Heart left ventricle (tissue), 16 donors: Measurements from ENCODE around the gene RAG2. TPM values are rescaled to one million over a fixed set of nuclear protein-coding genes. Genes with fewer than 3 reads are reported as not detected.

Source experiments
- ATAC-seq, 4 donors: fragments of 200-7000 bp; cut with Tn5 transposase; one replicate each; pipeline ENCODE4 v1.9.1; 2020 to 2022; ENCODE audit warnings: moderate library complexity in 4 of 4, mild to moderate bottlenecking in 3 of 4, moderate number of reproducible peaks in 1 of 4
- DNase-seq, 5 donors: peaks; one replicate each; pipeline ENCODE4 v3.0.0-alpha.2; 2020
- H3K27ac ChIP-seq, 12 donors: fragments of 200-600 bp; sonication (generic) in 4 of 12; one replicate each; pipeline versions ENCODE4 v1.5.0 to v1.8.0; 2016 to 2022; ENCODE audit warnings: mild to moderate bottlenecking in 2 of 12
- H3K27me3 ChIP-seq, 9 donors: fragments of 200-600 bp; sonication (generic) in 2 of 9; one replicate each; pipeline versions ENCODE4 v1.5.1 to v1.8.0; 2016 to 2022; ENCODE audit warnings: mild to moderate bottlenecking in 3 of 9
- H3K36me3 ChIP-seq, 9 donors: fragments of 200-600 bp; sonication (generic) in 2 of 9; one replicate each; pipeline versions ENCODE4 v1.5.0 to v1.8.0; 2018 to 2022; ENCODE audit warnings: mild to moderate bottlenecking in 2 of 9
- H3K4me1 ChIP-seq, 12 donors: fragments of 200-600 bp; sonication (generic) in 4 of 12; one replicate each; pipeline versions ENCODE4 v1.5.0 to v1.8.0; 2016 to 2022; ENCODE audit warnings: mild to moderate bottlenecking in 3 of 12
- H3K4me3 ChIP-seq, 12 donors: fragments of 200-600 bp; sonication (generic) in 4 of 12; one replicate each; pipeline versions ENCODE4 v1.5.0 to v1.8.0; 2017 to 2022; ENCODE audit warnings: mild to moderate bottlenecking in 9 of 12, moderate library complexity in 4 of 12
- H3K9me3 ChIP-seq, 12 donors: fragments of 200-600 bp; sonication (generic) in 4 of 12; one replicate each; pipeline versions ENCODE4 v1.5.0 to v1.8.0; 2016 to 2022; ENCODE audit warnings: mild to moderate bottlenecking in 1 of 12
- POLR2A ChIP-seq, 2 donors: fragments of 450-650 bp; IDR thresholded peaks; one replicate each; pipeline ENCODE4 v1.6.1; 2017; ENCODE audit warnings: antibody characterized with exemption in 2 of 2, mild to moderate bottlenecking in 2 of 2, moderate library complexity in 2 of 2
- WGBS, 4 donors: extraction: QIAGEN DNeasy Blood & Tissue Kit in 2 of 4; methylation state at CpG; one replicate each; pipeline versions ENCODE4 v1.1.5 to v1.1.7; 2013 to 2018; 5-methylcytosine and 5-hydroxymethylcytosine counted together
- intact Hi-C, 10 donors: fragments of 100-400 bp; cut with DNase I; formaldehyde crosslinking; loops; one replicate each; pipeline versions ENCODE4 v1.11.1 to v1.14.2; 2022
- polyA plus RNA-seq, 2 donors: library from polyadenylated mRNA; stranded (reverse); fragments of 200-250 nt; gene quantifications; one replicate each; pipeline ENCODE4 v1.2.3, GENCODE V29; 2013
- total RNA-seq, 9 donors: library from RNA; depleted of rRNA in 2 of 9; stranded (reverse); fragments of >200 nt in 2 of 9; fragmentation: NEBNext Ultra II Directional in 3 of 9; extraction: Animal tissue kit (Norgen Biotek cat#: 25700) in 3 of 9; gene quantifications; one replicate each; pipeline versions ENCODE4 v1.1.0 to v1.2.4, GENCODE V29; 2016 to 2023
- TF ChIP-seq, protein P1 (sequence below), 12 donors: fragments of 200-600 bp; sonication (generic) in 4 of 12; IDR thresholded peaks; one replicate each; pipeline versions ENCODE4 v1.5.0 to v1.8.0; 2018 to 2022; ENCODE audit warnings: antibody characterized with exemption in 12 of 12, mild to moderate bottlenecking in 5 of 12
- donor health status: ischemic (EF 13 %, LVEDD 7.1; RV severe dilation, severe dysfunction).
- donor health status: healthy with polysubstance abuse.
- donor health status: DM: no; HTN: yes; CAD: no.
- donor health status: DM: no; HTN: no; CAD: no.
- donor health status: ischemic (EF 25% LVEDD 6.9; RV normal size, moderate dysfunction).
- donor health status: ischemic (EF 25% LVEDD 5.7; RV mildly dilated, moderate dysfunction).
- donor health status: healthy.
- donor health status: DM: yes; HTN: yes; CAD: no.
- donor health status: ischemic (EF 35%, LVEDD 5.7; RV mildly dilated, moderate dysfunction).
- donor health status: nonischemic (EF 11% LVEDD 7.7; RV severe dilation, severe dysfunction).
- donor health status: DM: yes; HTN: yes; CAD: no.
- donor health status: PGD.
- donor health status: ischemic (EF 29% LVEDD 5.4; RV normal size, mild dysfunction).
- donor health status: nonischemic (EF 23%, LVEDD 6.1; RV moderate dilation, normal function).

Gene RAG2
- total and polyA plus RNA-seq, 11 donors: not detected

DNA sequence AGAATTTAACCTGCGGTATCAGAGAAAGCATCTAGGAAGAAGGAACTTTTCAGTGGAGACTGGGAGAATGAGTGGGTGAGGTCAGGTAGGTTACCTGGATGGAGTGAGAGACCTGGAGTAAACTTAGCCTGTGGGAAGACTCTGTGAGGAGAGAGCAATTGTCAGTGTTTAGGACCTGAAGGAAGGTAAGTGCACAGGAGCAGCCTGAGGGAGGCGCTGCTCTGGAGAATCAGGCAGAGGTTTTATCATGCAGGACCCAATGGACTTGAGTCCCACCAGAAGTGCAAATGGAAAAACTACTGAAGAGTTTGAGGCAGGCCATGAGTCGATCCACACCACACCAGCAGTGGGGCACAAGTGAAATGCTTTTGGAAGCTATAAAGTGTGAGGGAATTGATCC, 14.4 kb downstream of the RAG2 start:
- Histone ChIP-seq H3K4me1 (no peaks in the 10 kb centered on the region), H3K27me3 (peaks cover 0 to 2% (median 0%) of the 10 kb centered on the region in 9 donors), H3K9me3 (peaks cover 0 to 4% (median 0%) of the 10 kb centered on the region in 12 donors), H3K27ac (no peak overlapping the region), H3K4me3 (no peak overlapping the region), H3K36me3 (no peaks in the 10 kb centered on the region)
- ATAC-seq (no peak), DNase-seq (no peak)
- intact Hi-C loops: no loop called here
- WGBS, 4 donors: 57 to 69% (median 65%) methylated on average over 3 of the region's 3 CpGs
- no peak for TF ChIP-seq POLR2A (IDR thresholded peaks at IDR 0.05)
- TF ChIP-seq, protein P1, sequence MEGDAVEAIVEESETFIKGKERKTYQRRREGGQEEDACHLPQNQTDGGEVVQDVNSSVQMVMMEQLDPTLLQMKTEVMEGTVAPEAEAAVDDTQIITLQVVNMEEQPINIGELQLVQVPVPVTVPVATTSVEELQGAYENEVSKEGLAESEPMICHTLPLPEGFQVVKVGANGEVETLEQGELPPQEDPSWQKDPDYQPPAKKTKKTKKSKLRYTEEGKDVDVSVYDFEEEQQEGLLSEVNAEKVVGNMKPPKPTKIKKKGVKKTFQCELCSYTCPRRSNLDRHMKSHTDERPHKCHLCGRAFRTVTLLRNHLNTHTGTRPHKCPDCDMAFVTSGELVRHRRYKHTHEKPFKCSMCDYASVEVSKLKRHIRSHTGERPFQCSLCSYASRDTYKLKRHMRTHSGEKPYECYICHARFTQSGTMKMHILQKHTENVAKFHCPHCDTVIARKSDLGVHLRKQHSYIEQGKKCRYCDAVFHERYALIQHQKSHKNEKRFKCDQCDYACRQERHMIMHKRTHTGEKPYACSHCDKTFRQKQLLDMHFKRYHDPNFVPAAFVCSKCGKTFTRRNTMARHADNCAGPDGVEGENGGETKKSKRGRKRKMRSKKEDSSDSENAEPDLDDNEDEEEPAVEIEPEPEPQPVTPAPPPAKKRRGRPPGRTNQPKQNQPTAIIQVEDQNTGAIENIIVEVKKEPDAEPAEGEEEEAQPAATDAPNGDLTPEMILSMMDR (IDR thresholded peaks at IDR 0.05): no peak

DNA sequence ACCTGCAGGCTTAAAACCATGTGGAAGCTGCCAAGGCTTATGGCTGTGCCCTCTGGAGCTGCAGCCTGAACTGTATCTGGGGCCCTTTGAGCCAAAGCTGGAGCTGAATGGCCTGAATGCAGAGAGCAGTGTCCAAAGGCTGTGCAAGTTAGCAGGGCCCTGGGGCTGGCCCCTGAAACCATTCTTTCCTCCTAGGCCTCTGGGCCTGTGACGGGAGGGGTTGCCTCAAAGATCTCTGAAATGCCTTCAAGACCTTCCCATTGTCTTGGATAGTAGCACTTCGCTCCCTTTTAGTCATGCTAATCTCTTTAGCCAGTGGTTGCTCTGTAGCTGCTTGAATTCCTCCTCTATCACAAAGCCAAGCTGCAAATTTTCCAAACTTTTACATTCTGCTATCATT, 16.5 kb downstream of the RAG2 start:
- Histone ChIP-seq H3K4me3 (no peak overlapping the region), H3K36me3 (no peaks in the 10 kb centered on the region), H3K27ac (no peak overlapping the region), H3K27me3 (no peaks in the 10 kb centered on the region), H3K4me1 (peaks cover 0 to 6% (median 0%) of the 10 kb centered on the region in 12 donors), H3K9me3 (peaks cover 0 to 4% (median 0%) of the 10 kb centered on the region in 12 donors)
- ATAC-seq: no peak
- no peak for DNase-seq
- TF ChIP-seq POLR2A (IDR thresholded peaks at IDR 0.05): no peak
- TF ChIP-seq, protein P1 (IDR thresholded peaks at IDR 0.05): no peak
- WGBS, 4 donors: 60 to 98% (median 89%) methylated on average over 2 of the region's 2 CpGs
- intact Hi-C loops: no loop called here

DNA sequence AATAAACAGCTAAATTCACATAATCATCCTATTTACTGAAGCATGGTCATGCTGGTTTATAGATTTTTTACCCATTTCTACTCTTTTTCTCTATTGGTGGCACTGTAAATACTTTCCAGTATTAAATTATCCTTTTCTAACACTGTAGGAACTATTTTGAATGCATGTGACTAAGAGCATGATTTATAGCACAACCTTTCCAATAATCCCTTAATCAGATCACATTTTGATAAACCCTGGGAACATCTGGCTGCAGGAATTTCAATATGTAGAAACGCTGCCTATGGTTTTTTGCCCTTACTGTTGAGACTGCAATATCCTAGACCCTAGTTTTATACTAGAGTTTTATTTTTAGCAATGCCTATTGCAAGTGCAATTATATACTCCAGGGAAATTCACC, 19.6 kb downstream of the RAG2 start:
- Histone ChIP-seq H3K27me3 (no peaks in the 10 kb centered on the region), H3K36me3 (peaks cover 0 to 7% (median 0%) of the 10 kb centered on the region in 9 donors), H3K27ac (no peak overlapping the region), H3K9me3 (peaks cover 0 to 4% (median 0%) of the 10 kb centered on the region in 12 donors), H3K4me3 (no peak overlapping the region), H3K4me1 (peaks cover 0 to 6% (median 0%) of the 10 kb centered on the region in 12 donors)
- TF ChIP-seq, protein P1 (IDR thresholded peaks at IDR 0.05): no peak
- TF ChIP-seq POLR2A (IDR thresholded peaks at IDR 0.05): no peak
- no peak for DNase-seq
- 47 to 73% (median 50%) methylated on average over 1 of the region's 1 CpG for WGBS, 4 donors
- no peak for ATAC-seq
- intact Hi-C loops: no loop called here

DNA sequence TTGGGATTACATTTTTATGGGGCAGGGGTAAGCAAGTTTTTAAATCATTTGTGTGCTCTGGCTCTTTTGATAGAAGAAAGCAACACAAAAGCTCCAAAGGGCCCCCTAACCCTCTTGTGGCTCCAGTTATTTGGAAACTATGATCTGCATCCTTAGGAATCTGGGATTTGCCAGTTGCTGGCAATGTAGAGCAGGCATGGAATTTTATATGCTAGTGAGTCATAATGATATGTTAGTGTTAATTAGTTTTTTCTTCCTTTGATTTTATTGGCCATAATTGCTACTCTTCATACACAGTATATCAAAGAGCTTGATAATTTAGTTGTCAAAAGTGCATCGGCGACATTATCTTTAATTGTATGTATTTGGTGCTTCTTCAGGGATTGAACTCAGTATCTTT, 20.2 kb downstream of the RAG2 start:
- Histone ChIP-seq H3K27me3 (no peaks in the 10 kb centered on the region), H3K4me1 (peaks cover 0 to 6% (median 0%) of the 10 kb centered on the region in 12 donors), H3K27ac (no peak overlapping the region), H3K36me3 (peaks cover 0 to 9% (median 0%) of the 10 kb centered on the region in 9 donors), H3K4me3 (no peak overlapping the region), H3K9me3 (peaks cover 0 to 4% (median 0%) of the 10 kb centered on the region in 12 donors)
- ATAC-seq (peak in 1 of 4 donors; percentile 48), DNase-seq (no peak)
- TF ChIP-seq, protein P1 (IDR thresholded peaks at IDR 0.05): no peak
- TF ChIP-seq POLR2A (IDR thresholded peaks at IDR 0.05): no peak
- intact Hi-C loops: no loop called here
- WGBS, 4 donors: 74 to 85% (median 78%) methylated on average over 2 of the region's 2 CpGs
